GM18502 (cell line): ENCODE measurements around the gene BTNL2.
"Not testable (repeated sequence)": the region's sequence is repeated elsewhere in the genome, so short reads cannot be mapped to it uniquely, and the experiment has no call there.

Source experiments
- ATAC-seq: cut with Tn5 transposase; IDR thresholded peaks from one replicate; pipeline ENCODE4 v1.9.1; 2021; ENCODE audit warnings: mild to moderate bottlenecking; ENCODE audit not compliant: unreplicated experiment, poor library complexity

BTNL2 gene

DNA sequence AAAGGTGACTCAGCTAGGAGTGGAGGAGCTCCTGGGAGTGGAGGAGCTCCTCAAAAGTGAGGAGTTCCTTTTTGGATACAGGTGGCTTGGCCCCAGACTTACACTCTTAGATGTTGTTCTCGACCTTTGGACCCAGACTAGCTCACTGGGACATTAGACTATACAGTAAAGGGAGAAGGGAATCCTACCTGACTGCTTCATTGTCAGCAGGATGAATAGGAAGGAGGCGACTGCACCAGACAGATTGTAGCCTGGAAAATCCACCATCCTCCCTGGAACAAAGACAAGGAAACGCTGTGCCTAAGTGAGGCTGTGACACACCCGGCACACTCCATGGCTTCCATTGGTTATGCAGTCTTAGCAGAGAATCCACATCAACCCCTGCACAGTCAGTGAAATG is at the start of gene BTNL2:
Gene BTNL2 (minus strand): TSS at position 325 of the 400 bp plus-strand sequence. CDS start 58 bp downstream, at position 267.
- ATAC-seq: no peak

GRCh38 chr6:32449088-32449736 is 42.2 kb upstream of the BTNL2 start:
- ATAC-seq: no peak

GRCh38 chr6:32447932-32448331 is 41.0 kb upstream of the BTNL2 start:
- ATAC-seq: no peak

DNA sequence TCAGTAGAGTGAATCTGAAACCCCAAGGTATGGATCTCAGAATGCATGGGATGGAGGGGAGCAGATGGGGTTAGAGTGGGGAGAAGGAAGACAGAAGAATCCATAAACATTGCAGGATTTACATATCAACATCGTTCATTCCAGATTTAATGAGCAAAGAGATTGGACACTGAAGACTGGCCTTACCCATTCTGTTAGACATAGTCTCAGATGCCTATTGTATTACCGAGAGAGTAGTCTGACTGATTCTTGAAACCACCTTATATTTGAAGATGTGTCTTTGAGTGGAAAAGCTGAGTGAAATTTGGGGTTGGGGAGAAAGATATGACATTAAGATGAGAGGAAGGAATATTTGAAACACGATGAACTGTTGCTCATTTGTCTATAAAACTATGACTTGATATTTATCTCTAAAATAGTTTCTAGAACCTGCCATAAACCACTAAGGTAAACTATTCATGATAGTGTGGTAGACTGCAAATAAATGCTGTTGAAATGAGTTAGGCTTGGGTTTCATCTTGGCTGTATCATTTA is 38.4 kb upstream of the BTNL2 start:
- ATAC-seq: no peak

- no peak for ATAC-seq
Observed at GRCh38 chr6:32444433-32444832, 37.5 kb upstream of the BTNL2 start.

GRCh38 chr6:32442977-32443552 is 36.1 kb upstream of the BTNL2 start:
- ATAC-seq: no peak

DNA sequence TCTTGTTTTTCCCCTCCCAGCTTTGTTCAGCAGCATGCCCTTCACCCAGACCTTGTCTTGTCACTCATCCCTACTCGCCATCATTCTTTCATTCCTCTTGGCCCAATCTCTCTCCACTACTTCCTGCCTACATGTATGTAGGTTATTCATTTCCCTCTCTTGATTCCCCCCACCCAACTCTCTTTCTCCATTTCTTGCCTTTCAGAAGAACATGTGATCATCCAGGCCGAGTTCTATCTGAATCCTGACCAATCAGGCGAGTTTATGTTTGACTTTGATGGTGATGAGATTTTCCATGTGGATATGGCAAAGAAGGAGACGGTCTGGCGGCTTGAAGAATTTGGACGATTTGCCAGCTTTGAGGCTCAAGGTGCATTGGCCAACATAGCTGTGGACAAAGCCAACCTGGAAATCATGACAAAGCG is 35.3 kb upstream of the BTNL2 start:
- ATAC-seq: no peak

DNA sequence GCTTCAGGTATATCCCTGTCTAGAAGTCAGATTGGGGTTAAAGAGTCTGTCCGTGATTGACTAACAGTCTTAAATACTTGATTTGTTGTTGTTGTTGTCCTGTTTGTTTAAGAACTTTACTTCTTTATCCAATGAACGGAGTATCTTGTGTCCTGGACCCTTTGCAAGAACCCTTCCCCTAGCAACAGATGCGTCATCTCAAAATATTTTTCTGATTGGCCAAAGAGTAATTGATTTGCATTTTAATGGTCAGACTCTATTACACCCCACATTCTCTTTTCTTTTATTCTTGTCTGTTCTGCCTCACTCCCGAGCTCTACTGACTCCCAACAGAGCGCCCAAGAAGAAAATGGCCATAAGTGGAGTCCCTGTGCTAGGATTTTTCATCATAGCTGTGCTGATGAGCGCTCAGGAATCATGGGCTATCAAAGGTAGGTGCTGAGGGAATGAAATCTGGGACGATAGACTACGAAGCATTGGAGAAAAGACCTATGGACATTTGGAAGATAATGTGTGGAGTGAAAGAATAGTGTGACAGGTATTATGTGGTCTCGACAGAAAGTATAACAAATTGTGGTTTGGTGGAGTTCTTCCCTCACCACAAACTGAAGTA is 32.7 kb upstream of the BTNL2 start, which contains the start of gene HLA-DRA:
Gene HLA-DRA (plus strand): TSS at position 286 of the 613 bp plus-strand sequence. CDS start 64 bp downstream, at position 350.
- ATAC-seq: peak; percentile 69

GRCh38 chr6:32439139-32439538 is 32.2 kb upstream of the BTNL2 start:
- no peak for ATAC-seq

- ATAC-seq: peak; percentile 60
Observed at GRCh38 chr6:32436995-32437836, 30.2 kb upstream of the BTNL2 start.

DNA sequence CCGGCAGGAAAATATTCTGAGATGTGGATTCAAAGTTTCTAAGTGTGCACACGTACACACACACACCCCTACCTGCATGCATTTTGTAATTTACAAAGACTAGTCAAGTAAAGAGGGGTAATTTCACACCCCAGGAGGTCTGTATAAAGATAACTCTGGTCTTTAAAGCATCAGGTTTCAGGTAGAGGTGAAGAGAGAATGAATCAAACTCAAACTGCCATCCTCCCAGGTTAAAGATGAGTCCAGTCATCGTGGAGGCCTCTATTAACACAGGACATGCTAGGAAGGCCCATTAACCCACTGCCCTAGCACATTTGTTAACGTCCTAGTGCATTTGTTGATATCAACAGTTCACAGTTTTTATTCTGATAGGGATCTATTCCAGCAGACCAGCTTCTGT is 29.2 kb upstream of the BTNL2 start:
- ATAC-seq: no peak

DNA sequence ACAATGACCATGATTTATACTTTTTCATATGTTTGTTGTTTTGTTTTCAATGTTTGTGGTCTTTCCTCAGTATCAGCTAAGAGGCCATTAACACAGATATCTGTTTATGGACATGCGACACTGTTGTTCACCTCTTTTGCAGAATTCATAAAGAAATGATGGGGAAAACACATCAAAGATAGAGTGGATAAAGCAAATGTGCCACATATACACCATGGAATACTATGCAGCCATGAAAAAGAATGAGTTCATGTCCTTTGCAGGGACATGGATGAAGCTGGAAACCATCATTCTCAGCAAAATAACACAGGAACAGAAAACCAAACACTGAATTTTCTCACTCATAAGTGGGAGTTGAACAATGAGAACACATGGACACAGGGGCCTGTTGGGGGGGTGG is 27.0 kb upstream of the BTNL2 start:
- ATAC-seq: not testable (repeated sequence)

GRCh38 chr6:32432050-32432450 is 25.1 kb upstream of the BTNL2 start:
- no peak for ATAC-seq

DNA sequence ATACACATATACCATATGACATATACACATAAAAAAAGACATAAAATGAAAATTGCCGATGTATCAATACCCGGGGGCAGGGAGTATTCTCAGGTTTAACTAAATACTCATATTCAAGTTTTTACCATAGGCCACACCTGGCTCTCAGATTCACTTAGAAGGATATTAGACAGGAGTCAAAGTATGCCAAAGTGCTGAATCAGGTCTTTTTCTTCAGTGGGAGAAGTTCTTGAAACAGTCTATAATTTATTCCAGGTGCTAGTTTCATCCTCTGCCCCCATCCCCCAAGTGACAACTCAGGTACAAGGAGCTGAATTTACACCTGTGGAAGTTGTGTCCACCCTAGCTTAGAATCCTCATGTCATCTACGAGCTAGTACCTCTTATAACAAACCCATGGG is 24.2 kb upstream of the BTNL2 start:
- no peak for ATAC-seq

DNA sequence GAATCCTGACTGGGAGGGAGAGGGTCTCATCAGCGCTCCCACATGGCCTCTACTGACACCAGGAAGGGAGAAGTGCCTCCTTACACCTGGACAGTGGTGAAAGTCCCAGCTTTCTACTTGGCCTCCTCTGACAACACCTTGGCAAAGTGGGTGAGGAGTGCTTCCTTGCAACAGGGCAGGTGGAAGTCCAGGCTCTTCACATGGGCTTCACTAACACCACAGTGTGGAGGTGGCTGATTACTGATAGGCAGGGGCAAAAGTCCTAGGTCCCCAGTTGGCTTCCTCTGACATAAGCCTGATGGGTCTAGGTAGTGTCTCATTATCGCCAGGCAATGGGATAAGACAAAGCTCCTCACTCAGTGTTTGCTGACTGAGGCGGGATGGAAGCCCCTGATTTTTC is 23.2 kb upstream of the BTNL2 start:
- ATAC-seq: no peak

DNA sequence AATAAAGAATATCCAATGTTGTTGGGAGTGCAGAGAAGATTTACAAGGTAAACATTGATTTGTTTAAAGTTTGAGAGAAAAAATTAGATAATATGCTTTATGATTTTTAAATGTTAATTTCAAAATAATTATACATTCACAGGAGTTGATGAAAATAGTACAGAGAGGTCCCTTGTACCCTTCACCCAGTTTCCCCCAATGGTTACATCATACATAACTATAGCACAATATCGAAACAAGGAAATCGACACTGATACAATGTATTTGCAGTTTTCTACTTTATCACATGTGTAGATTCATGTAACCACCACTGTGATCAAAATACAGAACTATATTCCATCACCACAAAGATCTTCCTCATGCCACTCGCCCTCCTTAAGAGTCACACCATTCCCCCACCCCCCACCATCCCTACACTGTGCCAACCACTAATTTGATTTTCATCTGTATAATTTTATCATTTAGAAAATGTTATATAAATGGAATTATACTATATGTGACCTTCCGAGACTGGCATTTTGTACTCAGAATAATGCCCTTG is 21.0 kb upstream of the BTNL2 start:
- ATAC-seq: no peak

DNA sequence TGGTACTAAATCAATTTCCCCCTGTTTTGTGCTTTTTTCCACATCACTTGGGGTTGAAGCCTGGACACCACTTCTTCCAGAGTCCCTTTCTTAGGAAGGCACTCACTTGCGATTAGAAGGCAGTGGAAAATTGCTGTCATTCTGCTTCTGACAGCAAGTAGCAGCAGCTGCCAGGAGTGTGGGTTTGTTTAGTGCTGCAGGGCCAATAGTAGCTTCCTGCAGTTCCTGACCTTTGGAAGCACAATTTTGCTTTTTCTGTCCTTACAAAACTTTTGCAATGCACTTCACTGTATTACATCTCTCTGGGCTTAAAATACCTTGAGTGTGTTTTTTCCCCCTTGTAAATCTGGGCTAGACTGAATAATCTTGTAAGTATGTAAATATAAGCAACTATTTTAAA is 20.2 kb upstream of the BTNL2 start:
- ATAC-seq: no peak

DNA sequence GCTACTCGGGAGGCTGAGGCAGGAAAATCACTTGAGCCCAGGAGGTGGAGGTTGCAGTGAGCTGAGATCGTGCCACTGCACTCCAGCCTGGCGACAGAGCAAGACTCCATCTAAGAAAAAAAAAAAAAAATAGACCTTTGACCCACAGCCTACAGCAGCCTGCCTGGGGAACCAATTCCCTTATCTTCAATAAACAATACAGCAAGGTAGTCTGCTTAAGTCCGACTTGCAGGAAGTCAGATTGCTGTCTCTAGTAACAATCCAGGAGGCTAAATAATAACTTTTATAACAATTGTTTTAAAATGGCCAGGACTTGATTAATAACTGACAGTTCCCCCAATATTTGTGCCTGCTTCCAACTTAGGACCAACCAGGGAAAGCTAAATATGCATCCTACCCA is 19.4 kb upstream of the BTNL2 start:
- no peak for ATAC-seq

GRCh38 chr6:32424589-32425300 is 17.8 kb upstream of the BTNL2 start:
- no peak for ATAC-seq

DNA sequence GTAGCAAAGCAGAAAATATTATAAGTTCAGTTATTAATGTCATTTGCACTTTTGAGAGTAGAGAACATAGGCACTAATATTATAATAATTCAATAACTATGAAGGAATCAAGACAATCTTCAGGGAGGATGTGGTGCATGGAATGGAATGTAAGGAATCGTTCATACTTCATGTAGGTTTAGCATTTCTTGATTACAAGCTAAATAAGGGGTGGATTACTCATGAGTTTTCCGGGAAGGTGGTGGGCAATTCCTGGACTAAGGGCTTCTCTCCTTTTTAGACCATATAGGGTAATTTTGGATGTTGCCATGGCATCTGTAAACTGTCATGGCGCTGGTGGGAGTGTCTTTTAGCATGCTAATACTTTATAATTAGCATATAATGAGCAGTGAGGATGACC is 9.1 kb upstream of the BTNL2 start:
- ATAC-seq: no peak
